Posterior cingulate gyrus (tissue), 11 donors: ENCODE data around the gene PKN2.

Experiments used
- DNase-seq, 10 donors: peaks; one replicate each; pipeline versions ENCODE4 v3.0.0 to v3.0.0-alpha.2; 2020 to 2021; ENCODE audit warnings: mixed read lengths in 3 of 10
- intact Hi-C: fragments of 100-400 bp; cut with DNase I; formaldehyde crosslinking; loops from one replicate; pipeline ENCODE4 v1.15.1; 2023

The PKN2 gene

GRCh38 chr1:88730132-88730675 lies 46.1 kb downstream of the PKN2 start:
- DNase-seq = peak in 1 of 10 donors; percentile 30
- intact Hi-C loops = no loop called here

GRCh38 chr1:88730995-88731394 lies 46.9 kb downstream of the PKN2 start:
- intact Hi-C loops = no loop called here
- no peak for DNase-seq

GRCh38 chr1:88731475-88732269 lies 47.6 kb downstream of the PKN2 start:
- DNase-seq = no peak
- intact Hi-C loops = no loop called here

GRCh38 chr1:88735382-88735781 lies 51.3 kb downstream of the PKN2 start:
- no peak for DNase-seq
- intact Hi-C loops = no loop called here

GRCh38 chr1:88735909-88736308 lies 51.8 kb downstream of the PKN2 start:
- no peak for DNase-seq
- intact Hi-C loops = no loop called here

GRCh38 chr1:88736633-88737248 lies 52.7 kb downstream of the PKN2 start:
- DNase-seq = peak in 1 of 10 donors; percentile 53
- intact Hi-C loops = no loop called here

- no peak for DNase-seq
- intact Hi-C loops = no loop called here
Observed at GRCh38 chr1:88737338-88737927, 53.4 kb downstream of the PKN2 start.

- DNase-seq = no peak
- intact Hi-C loops = no loop called here
Observed at GRCh38 chr1:88740784-88741183, 56.7 kb downstream of the PKN2 start.

GRCh38 chr1:88741413-88741812 lies 57.3 kb downstream of the PKN2 start:
- no peak for DNase-seq
- intact Hi-C loops = no loop called here

- intact Hi-C loops = no loop called here
- DNase-seq = no peak
Observed at GRCh38 chr1:88742531-88742930, 58.5 kb downstream of the PKN2 start.

- DNase-seq = no peak
- intact Hi-C loops = no loop called here
Observed at GRCh38 chr1:88744142-88744541, 60.1 kb downstream of the PKN2 start.

- intact Hi-C loops = no loop called here
- no peak for DNase-seq
Observed at GRCh38 chr1:88746916-88747315, 62.8 kb downstream of the PKN2 start.

- no peak for DNase-seq
- intact Hi-C loops = no loop called here
Observed at GRCh38 chr1:88751714-88752113, 67.6 kb downstream of the PKN2 start.

GRCh38 chr1:88753506-88753905 lies 69.4 kb downstream of the PKN2 start:
- intact Hi-C loops = no loop called here

GRCh38 chr1:88763649-88764406 lies 79.8 kb downstream of the PKN2 start:
- DNase-seq = no peak
- intact Hi-C loops = no loop called here

More at GRCh38 chr1:88753506-88753905, 69.4 kb downstream of the PKN2 start:
- no peak for DNase-seq

GRCh38 chr1:88768187-88768586 lies 84.1 kb downstream of the PKN2 start:
- intact Hi-C loops = no loop called here
- DNase-seq = no peak

- intact Hi-C loops = no loop called here
- no peak for DNase-seq
Observed at GRCh38 chr1:88768816-88769215, 84.7 kb downstream of the PKN2 start.

- intact Hi-C loops = no loop called here
- no peak for DNase-seq
Observed at GRCh38 chr1:88773540-88774150, 89.6 kb downstream of the PKN2 start.

GRCh38 chr1:88774151-88774556 lies 90.1 kb downstream of the PKN2 start:
- intact Hi-C loops = no loop called here
- no peak for DNase-seq

GRCh38 chr1:88777604-88778149 lies 93.6 kb downstream of the PKN2 start:
- DNase-seq = no peak
- intact Hi-C loops = no loop called here
